ENCODE measurements around the gene P2RX4.

DNA sequence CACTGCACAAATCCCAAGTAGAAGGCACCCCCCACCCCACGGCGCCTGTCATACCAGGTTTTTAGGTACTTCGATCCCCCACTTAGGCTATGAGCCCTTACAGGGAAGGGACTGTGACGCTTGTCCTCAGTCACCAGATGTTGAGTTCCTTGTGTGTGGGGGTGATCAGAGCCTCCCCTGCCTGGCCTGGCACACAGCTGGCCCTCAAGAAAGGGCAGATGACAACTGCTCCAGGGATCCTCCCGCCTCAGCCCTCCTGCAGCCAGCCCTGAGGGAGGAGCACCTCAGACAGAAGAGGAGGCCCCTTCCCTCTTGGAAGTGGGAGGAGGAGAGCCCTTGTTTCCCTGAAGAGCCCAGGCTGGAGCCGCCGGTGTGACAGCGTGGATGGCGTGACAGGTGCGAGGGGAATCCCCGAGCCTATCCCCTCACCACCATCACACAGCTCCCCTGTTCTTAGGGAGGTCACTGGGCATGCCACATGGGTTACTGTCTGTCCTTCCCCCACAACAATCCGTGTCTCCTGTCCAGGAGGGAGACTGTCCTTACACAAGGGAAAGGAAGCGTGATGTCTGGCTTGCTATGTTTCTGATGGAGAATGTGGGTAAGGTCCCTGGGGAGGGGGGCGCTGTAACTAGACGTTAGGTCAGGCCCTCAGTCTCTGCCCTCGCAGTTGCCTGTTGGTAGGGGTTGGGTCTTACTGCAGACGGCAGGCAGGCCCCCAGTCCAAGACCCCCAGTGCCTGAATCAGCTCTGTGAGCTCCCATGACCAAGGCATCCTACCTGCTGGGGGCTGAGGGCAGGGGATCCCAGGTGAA, 31.4 kb downstream of the P2RX4 start:
- TF ChIP-seq, protein P1, sequence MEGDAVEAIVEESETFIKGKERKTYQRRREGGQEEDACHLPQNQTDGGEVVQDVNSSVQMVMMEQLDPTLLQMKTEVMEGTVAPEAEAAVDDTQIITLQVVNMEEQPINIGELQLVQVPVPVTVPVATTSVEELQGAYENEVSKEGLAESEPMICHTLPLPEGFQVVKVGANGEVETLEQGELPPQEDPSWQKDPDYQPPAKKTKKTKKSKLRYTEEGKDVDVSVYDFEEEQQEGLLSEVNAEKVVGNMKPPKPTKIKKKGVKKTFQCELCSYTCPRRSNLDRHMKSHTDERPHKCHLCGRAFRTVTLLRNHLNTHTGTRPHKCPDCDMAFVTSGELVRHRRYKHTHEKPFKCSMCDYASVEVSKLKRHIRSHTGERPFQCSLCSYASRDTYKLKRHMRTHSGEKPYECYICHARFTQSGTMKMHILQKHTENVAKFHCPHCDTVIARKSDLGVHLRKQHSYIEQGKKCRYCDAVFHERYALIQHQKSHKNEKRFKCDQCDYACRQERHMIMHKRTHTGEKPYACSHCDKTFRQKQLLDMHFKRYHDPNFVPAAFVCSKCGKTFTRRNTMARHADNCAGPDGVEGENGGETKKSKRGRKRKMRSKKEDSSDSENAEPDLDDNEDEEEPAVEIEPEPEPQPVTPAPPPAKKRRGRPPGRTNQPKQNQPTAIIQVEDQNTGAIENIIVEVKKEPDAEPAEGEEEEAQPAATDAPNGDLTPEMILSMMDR (conservative IDR thresholded peaks at IDR 0.05) = no peak
- TF ChIP-seq EZH2 (IDR thresholded peaks at IDR 0.05; ENCODE audit: low read depth) = no peak

Data from PC-9 (cell line).